IMR-90 (cell line): ENCODE data around the gene SLF1. TPM values are rescaled to one million over a fixed set of nuclear protein-coding genes. Genes with fewer than 3 reads are reported as not detected.

Experiments
- ATAC-seq: fragments of 200-7000 bp; cut with Tn5 transposase; 2 replicates; pipeline ENCODE4 v1.9.1; 2020; ENCODE audit warnings: low read depth, mild to moderate bottlenecking, moderate library complexity
- BruUV-seq: library from RNA; stranded (reverse); fragments of 400-500 nt; replicated peaks from 2 replicates; lab custom pipeline; 2021; lab: Mats Ljungman, UMichigan
- CTCF ChIA-PET: fragments of 300-600 bp; formaldehyde crosslinking; extraction: SDS; loops from one replicate; lab custom pipeline; 2021; ENCODE audit warnings: antibody characterized with exemption; lab: Yijun Ruan, JAX
- POLR2A ChIA-PET: fragments of 300-600 bp; sonication (Branson Sonifier 250); formaldehyde crosslinking; loops from one replicate; lab custom pipeline; 2022; ENCODE audit warnings: antibody characterized with exemption; ENCODE audit not compliant: unreplicated experiment; lab: Charles Lee
- DNase-seq: peaks from one replicate; pipeline ENCODE4 v3.0.0; 2013
- H2AFZ ChIP-seq: replicated peaks from 2 replicates; pipeline ENCODE3; 2013; ENCODE audit warnings: low read length, mild to moderate bottlenecking; ENCODE audit not compliant: poor library complexity
- H2AK5ac ChIP-seq: 2 replicates; pipeline ENCODE4 v1.6.1; 2013; ENCODE audit warnings: low read depth, low read length, inconsistent platforms
- H2AK9ac ChIP-seq: replicated peaks from 2 replicates; pipeline ENCODE3; 2013; ENCODE audit warnings: mild to moderate bottlenecking, low read depth, low read length, moderate library complexity; ENCODE audit not compliant: poor library complexity
- H2BK120ac ChIP-seq: 2 replicates; pipeline ENCODE4 v1.6.1; 2013; ENCODE audit warnings: low read depth, low read length, inconsistent platforms
- H2BK15ac ChIP-seq: 3 replicates; pipeline ENCODE4 v1.6.1; 2013; ENCODE audit warnings: low read depth, low read length, inconsistent platforms
- H2BK20ac ChIP-seq: 2 replicates; pipeline ENCODE4 v1.6.1; 2013; ENCODE audit warnings: low read depth, mild to moderate bottlenecking, inconsistent platforms, low read length, moderate library complexity
- H2BK5ac ChIP-seq: 2 replicates; pipeline ENCODE4 v1.6.1; 2013; ENCODE audit warnings: mild to moderate bottlenecking, low read depth, low read length, inconsistent platforms; ENCODE audit not compliant: poor library complexity, severe bottlenecking
- H3K14ac ChIP-seq: replicated peaks from 2 replicates; pipeline ENCODE4 v1.6.1; 2013; ENCODE audit warnings: low read depth, low read length, inconsistent platforms
- H3K18ac ChIP-seq: 2 replicates; pipeline ENCODE4 v1.6.1; 2013; ENCODE audit warnings: low read depth, low read length, control low read depth
- H3K23ac ChIP-seq: 2 replicates; pipeline ENCODE4 v1.6.1; 2013; ENCODE audit warnings: low read depth, low read length, inconsistent platforms
- H3K27ac ChIP-seq: 2 replicates; pipeline ENCODE4 v1.5.1; 2013; ENCODE audit warnings: mild to moderate bottlenecking, control low read depth, low read length; ENCODE audit not compliant: insufficient read depth
- H3K27me3 ChIP-seq: 2 replicates; pipeline ENCODE4 v1.6.1; 2013; ENCODE audit warnings: low read length; ENCODE audit not compliant: control insufficient read depth, insufficient read depth
- H3K36me3 ChIP-seq: 2 replicates; pipeline ENCODE4 v1.6.1; 2013; ENCODE audit warnings: low read length, mixed read lengths; ENCODE audit not compliant: control insufficient read depth, insufficient read depth
- H3K4ac ChIP-seq: 2 replicates; pipeline ENCODE4 v1.6.1; 2013; ENCODE audit warnings: low read depth, low read length, inconsistent platforms
- H3K4me1 ChIP-seq: 2 replicates; pipeline ENCODE4 v1.6.1; 2013; ENCODE audit warnings: low read length, mixed read lengths; ENCODE audit not compliant: control insufficient read depth, insufficient read depth
- H3K4me2 ChIP-seq: 2 replicates; pipeline ENCODE4 v1.6.1; 2013; ENCODE audit warnings: low read depth, mild to moderate bottlenecking, control low read depth, low read length, moderate library complexity
- H3K4me3 ChIP-seq: 2 replicates; pipeline ENCODE4 v1.5.1; 2013; ENCODE audit warnings: low read depth, mild to moderate bottlenecking, control low read depth, low read length, moderate library complexity; ENCODE audit not compliant: insufficient read depth
- H3K56ac ChIP-seq: 2 replicates; pipeline ENCODE4 v1.6.1; 2013; ENCODE audit warnings: low read length, inconsistent platforms; ENCODE audit not compliant: insufficient read depth; ENCODE audit errors: extremely low read depth
- H3K79me1 ChIP-seq, 2 experiments: 2 replicates each; pipeline ENCODE4 v1.6.1; 2013; ENCODE audit warnings: low read length in 2 of 2, inconsistent platforms in 1 of 2, low read depth in 1 of 2
- H3K9ac ChIP-seq: 2 replicates; pipeline ENCODE4 v1.6.1; 2013; ENCODE audit warnings: low read depth, low read length, control low read depth
- H3K9me1 ChIP-seq: 2 replicates; pipeline ENCODE4 v1.6.1; 2013; ENCODE audit warnings: low read length, inconsistent platforms; ENCODE audit not compliant: insufficient read depth
- H3K9me3 ChIP-seq: 2 replicates; pipeline ENCODE4 v1.6.1; 2013; ENCODE audit warnings: low read length; ENCODE audit not compliant: control insufficient read depth, insufficient read depth
- H4K20me1 ChIP-seq: 2 replicates; pipeline ENCODE4 v1.6.1; 2013; ENCODE audit warnings: low read length, inconsistent platforms; ENCODE audit not compliant: insufficient read depth
- H4K5ac ChIP-seq: 2 replicates; pipeline ENCODE4 v1.6.1; 2013; ENCODE audit warnings: mild to moderate bottlenecking, low read depth, low read length, control low read depth
- H4K8ac ChIP-seq, 2 experiments: 2 replicates each; pipeline ENCODE4 v1.6.1; 2013; ENCODE audit warnings: low read depth in 2 of 2, low read length in 2 of 2, control low read depth in 1 of 2, inconsistent platforms in 1 of 2
- H4K91ac ChIP-seq: 2 replicates; pipeline ENCODE4 v1.6.1; 2013; ENCODE audit warnings: low read depth, low read length, inconsistent platforms; ENCODE audit not compliant: insufficient read depth
- CEBPB ChIP-seq: IDR thresholded peaks from 2 replicates; pipeline ENCODE4 v1.6.1; 2012; ENCODE audit warnings: low read depth, low read length, improper control_type of control experiment
- SMC3 ChIP-seq: fragments of 150-350 bp; IDR thresholded peaks from 2 replicates; pipeline ENCODE4 v1.6.1; 2016; ENCODE audit warnings: low read depth, mild to moderate bottlenecking, antibody characterized with exemption, low read length, moderate library complexity
- WGBS, 2 experiments: methylation state at CpG; one replicate each; pipeline versions ENCODE4 v1.1.5 to v1.1.7; 2013; ENCODE audit warnings: missing lambda C conversion rate in 2 of 2; ENCODE audit not compliant: insufficient read length in 1 of 2; ENCODE audit errors: extremely low coverage in 2 of 2; 5-methylcytosine and 5-hydroxymethylcytosine counted together
- dilution Hi-C: fragments of 300-500 bp; cut with HindIII; formaldehyde crosslinking; loops from one replicate; pipeline ENCODE4 v1.14.3; 2018; ENCODE audit warnings: low sequenced_read_pairs; ENCODE audit not compliant: unreplicated experiment
- in situ Hi-C: fragments of 300-500 bp; cut with MboI; formaldehyde crosslinking; loops from 3 replicates; pipeline ENCODE4 v1.14.3; 2019; ENCODE audit warnings: low sequenced_read_pairs, inconsistent platforms, mixed read lengths
- intact Hi-C: fragments of 100-400 bp; cut with micrococcal nuclease; formaldehyde crosslinking; loops from 2 replicates; pipeline ENCODE4 v1.10.0; 2022
- polyA plus RNA-seq, 3 experiments: library from polyadenylated mRNA; depleted of rRNA; stranded (reverse); fragments of >200 nt; gene quantifications; 2 replicates each; pipeline ENCODE4 v1.2.3, GENCODE V29; 2012; ENCODE audit warnings: low replicate concordance in 1 of 3
- total RNA-seq: library from RNA; depleted of rRNA; stranded (reverse); fragments of >200 nt; gene quantifications from 2 replicates; pipeline ENCODE4 v1.2.3, GENCODE V29; 2012

Gene SLF1
- total and polyA plus RNA-seq, 2 of the 4 experiments (the other 2 are of a cell fraction): 1.9 to 3.4 TPM

- Histone ChIP-seq H3K4me2 (no peak overlapping the region), H4K8ac (no peak overlapping the region), H4K91ac (no peak overlapping the region), H3K4ac (no peak overlapping the region), H3K36me3 (no peaks in the 10 kb centered on the region), H3K56ac (no peak overlapping the region), H2BK15ac (no peak overlapping the region), H2AK9ac (no peak overlapping the region), H3K9ac (no peak overlapping the region), H3K9me1 (no peaks in the 10 kb centered on the region), H2AFZ (no peak overlapping the region), H2BK20ac (no peak overlapping the region), H3K9me3 (no peaks in the 10 kb centered on the region), H3K23ac (no peak overlapping the region), H2BK120ac (no peak overlapping the region), H4K5ac (no peak overlapping the region), H2BK5ac (no peak overlapping the region), H3K27ac (no peak overlapping the region), H3K79me1 (peaks cover 0 to 25% of the 10 kb centered on the region in 2 experiments; a peak in 3 of 4 replicates), H2AK5ac (no peak overlapping the region), H3K27me3 (no peaks in the 10 kb centered on the region), H3K14ac (no peak overlapping the region), H3K18ac (no peak overlapping the region), H3K4me1 (no peaks in the 10 kb centered on the region), H4K20me1 (no peaks in the 10 kb centered on the region), H3K4me3 (no peak overlapping the region)
- intact Hi-C loops: no loop called here
- in situ Hi-C loops: no loop called here
- no CpG with 5 or more reads among the region's 5 CpGs for WGBS, 2 experiments
- dilution Hi-C loops: no loop called here
- no peak for ATAC-seq
- no TSS peak for BruUV-seq
- DNase-seq: no peak
- ChIA-PET POLR2A (no interaction called here), CTCF (no interaction called here)
- TF ChIP-seq CEBPB (peak; percentile 63), SMC3 (no peak)
These were observed 1.8 kb downstream of the SLF1 start for GRCh38 chr5:94620256-94620655.
